SHP77 treated with DMSO at 0.1 percent for 48 hours (cell line): ENCODE measurements around the gene RNASEH2B.

ENCODE experiments used
- DNase-seq: peaks from one replicate; lab custom pipeline; 2025; lab: John Stamatoyannopoulos, UW

RNASEH2B gene

DNA sequence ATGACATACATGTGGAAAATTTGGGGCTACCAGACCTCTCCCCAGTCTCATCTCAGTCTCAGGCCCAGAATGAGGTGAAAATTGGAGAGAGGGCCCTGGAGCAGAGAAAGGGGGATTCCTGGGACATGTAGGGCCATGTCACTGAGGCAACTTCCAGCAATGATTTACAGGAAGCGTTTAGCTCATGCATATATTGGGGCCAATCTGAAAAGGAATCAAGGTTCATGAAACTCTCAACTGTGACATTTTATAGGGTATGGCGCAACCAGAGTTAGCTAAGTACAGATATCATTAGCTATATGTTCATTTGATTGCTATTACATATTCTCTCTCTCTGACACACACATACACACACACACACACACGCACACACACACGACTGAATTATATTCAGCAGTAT lies 86.3 kb downstream of the RNASEH2B start:
- no peak for DNase-seq

DNA sequence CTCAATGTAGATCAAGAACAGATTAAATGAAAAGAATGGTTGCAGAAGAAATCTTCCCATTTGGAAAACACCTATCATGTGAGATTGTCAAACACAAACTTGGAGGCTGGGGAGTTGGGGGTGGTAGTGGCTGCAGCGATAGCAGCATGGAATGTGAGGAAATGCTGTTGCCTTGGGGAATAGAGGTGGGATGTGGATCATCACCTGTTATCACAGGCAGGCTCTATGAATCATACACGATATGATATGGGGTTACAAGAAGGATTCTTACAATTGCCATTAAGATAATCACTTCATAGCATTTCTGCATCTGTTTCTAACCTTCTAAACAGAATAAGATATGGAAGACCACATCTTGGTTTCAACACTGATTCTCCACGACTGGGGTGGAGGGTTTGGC lies 88.7 kb downstream of the RNASEH2B start:
- no peak for DNase-seq

DNA sequence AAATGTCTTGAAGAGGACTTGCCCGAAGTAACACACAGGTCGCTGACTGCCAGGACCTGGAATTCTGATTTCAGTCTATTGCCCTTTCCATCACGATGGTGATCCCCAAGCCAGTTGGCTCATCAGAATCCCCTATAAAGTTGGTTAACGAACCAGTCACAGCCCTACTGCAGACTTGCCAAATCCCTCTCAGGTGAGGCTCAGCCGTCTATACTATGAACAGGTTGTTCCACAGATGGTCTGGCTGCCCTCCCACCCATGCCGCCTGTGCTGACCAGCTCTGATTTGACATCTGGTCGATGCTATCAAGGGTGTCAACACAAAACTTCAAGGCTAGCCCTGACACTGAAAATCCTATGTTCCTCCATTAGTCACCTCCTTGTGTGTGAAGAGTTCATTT lies 90.0 kb downstream of the RNASEH2B start:
- no peak for DNase-seq

DNA sequence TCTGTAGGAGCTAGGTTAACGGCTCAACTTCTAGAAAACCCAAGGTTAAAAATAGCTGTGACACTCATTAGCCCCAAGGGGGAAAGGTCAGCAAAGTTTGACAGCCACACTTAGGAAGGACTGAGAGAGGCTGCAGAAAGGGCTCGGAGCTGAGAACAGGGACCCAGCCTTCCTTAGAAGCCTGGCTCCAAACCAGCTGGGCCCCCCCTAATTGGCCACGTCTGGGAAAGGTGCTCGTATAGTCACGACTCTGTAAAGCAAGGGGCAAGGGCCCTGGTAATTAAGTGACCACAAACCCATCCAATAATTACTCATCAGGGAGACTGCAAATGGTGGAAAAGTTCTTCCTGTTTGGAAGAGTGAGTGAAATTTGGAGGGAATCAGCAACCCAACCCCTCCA lies 90.5 kb downstream of the RNASEH2B start:
- no peak for DNase-seq

DNA sequence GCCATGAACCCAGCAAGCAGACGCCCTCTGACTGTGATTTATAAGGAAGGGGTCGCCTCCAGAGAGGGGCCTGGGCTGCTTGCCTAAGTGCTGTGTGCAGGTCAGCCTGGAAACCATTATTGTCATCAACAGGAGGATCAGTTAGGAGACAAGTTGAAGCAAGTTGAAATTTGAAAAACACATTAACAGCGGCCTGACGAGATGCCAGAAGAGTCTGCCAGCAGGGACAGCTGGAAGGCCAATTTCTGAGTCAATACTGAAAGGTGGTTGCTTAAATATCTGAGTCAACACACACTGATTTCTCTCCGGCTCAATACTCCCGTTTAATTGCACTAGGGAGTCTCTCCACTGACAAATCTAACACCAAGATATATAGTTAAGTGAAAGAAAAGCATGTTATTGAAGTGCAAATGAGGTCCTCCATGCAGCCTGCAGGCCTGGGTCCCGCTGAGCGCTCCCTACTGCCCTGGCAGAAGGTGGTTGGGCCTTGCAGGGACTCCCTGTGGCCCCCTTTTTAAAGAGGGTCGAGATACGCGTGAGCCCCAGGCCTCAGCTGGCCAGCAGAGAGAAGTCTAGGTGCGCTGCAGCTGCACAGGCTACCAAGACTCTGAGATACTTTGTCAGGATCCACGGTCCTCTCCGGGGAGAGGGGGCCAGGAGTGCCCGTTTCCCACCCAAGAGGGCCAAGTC lies 91.1 kb downstream of the RNASEH2B start:
- peak; percentile 67 for DNase-seq

DNA sequence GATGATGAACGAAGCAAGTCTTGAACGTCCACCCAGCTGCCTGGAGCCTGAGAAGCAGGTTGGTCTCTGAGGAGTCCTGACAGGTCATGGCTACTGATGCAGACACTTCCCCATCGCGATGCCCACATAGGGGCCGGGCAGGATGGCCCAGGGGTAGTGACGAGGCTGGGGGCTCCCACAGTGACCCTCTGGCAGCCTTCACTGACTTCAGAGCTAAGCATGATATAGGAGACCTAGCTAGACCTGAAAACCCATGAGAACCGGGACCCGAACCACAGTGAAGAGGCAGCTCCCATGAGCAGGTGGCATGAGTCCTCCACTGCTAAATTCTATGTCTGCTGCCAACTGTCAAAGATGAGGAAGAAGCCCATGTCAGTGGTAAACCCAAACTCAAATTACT lies 91.7 kb downstream of the RNASEH2B start:
- no peak for DNase-seq

DNA sequence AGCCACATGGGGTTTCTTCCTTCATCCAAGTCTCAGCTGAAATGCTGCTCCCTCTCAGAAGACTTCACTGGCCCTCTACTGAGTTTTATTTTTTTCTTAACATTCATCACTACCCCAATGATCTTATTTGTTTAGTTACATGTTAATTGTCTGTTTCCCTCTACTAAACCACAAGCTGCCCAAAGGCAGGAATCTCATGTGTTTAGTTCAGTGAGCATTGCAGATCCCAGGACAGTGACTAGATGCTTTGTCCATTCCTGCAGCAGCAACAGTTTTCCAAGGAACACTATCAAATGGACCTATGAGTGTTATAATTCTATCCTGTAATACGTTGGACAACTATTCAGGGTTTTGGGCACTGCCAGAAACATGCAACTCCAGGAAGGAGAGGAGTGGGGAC lies 93.1 kb downstream of the RNASEH2B start:
- DNase-seq = no peak

DNA sequence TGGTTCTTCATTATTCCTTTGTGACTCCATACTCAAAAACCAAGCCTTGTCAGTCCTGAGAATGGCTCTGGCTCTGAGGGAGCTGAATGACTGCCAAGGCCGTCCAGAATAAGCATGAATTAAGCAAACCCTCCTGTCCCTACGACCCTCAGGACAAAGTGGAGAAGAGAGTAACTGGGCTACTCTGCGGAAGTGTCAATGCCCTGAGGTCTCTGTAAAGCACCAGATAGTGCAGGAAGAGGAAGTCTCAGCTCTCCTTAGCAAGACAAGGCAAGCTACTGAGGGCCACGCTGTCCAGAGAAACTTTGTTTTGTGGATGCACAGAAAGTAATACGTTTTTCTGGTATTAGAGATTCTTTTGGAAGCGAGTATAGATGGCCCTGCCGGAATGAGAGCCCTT lies 94.1 kb downstream of the RNASEH2B start:
- no peak for DNase-seq

DNA sequence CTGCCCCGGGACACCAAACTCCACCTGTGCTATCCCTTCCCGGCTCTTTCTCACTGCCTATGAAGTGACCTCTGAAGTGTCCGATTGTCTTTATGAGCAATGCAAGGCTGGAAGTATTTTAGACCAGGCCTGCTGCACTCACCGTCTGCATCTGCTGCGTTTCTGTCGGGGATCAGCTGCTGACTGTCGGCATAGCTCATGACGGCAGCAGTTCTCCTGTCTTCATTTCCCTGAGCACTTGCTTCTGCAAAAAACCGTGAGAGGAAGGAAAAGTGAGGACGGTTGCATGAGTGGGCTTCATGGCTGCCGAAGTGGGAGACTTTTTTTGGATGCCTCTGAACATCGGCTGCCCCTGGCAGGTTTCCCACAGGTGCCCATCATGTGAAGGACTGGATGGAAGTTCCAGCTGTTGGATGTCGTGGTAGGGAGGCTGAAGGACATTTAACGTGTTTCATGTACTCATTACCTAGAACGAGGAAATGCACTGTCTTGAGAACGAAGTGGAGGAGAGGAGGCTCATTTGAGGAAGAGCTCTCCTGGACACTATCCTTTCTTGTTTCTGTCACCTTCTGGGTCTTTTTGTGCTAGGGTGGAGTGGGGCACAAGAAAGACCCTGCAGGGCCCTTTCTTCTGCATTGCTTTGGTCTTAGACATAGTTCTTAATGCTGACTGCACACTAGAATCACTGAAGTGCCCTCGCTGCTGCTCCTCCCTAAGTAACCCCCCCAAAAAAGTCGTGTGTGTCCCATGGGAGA lies 94.7 kb downstream of the RNASEH2B start:
- DNase-seq = no peak

DNA sequence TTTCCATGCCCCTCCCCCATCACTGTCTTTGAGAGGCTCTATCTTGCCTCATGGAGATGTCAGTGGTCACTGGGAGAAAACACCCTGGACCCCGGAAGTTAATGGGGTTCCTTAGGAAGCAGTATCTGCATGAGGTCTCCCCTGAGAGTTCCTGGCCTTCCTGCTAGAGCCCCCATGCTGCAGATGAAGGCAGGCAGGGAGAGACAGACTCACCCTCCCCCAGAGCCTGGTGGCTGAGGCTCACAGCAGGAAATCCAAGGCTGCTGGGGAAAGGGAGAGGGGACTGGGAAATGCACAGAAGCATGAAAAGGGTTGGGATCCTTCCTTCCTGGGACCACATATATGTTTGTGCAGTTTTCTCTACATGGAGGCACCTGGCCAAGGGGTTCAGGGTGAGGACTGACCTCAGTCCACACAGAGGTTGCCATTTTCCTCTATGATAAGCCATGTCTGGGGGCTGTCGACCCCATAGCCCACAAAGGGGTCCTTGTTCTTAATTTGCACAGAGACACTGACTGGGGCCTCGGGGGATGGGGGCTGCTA lies 95.4 kb downstream of the RNASEH2B start:
- no peak for DNase-seq

DNA sequence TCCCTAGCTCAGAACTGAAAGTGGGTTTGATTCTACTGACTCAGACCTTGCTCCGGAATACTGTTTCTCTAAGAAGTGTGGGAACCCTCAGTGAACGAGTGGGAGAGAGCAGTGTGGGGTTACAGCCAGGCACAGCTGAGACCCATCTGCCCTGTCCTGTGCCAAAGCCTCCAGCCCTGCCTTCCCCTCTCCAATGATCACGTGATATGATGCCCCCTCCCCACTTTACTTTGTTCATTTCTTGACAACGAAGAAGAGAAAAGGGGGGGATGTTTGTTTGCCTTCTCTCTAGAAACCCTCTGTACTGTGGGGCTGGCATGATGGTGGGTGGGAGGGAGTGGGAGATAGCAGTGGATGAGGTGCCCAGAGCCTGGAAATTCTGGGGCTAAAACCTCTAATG lies 96.0 kb downstream of the RNASEH2B start:
- DNase-seq = no peak
